Dendritic cell treated with granulocyte-macrophage colony-stimulating factor and Interleukin-4, amounts not matched to agents 40 ng/mL and 50 ng/mL, for 4 days (primary cell): ENCODE results near the gene C7orf25.
"Not testable (repeated sequence)": the region's sequence is repeated elsewhere in the genome, so short reads cannot be mapped to it uniquely, and the experiment has no call there.

Experiments used
- H3K27ac Mint-ChIP-seq: one replicate; pipeline ENCODE4 v1.8.0; 2022; ENCODE audit warnings: mild to moderate bottlenecking, mixed read lengths
- H3K27me3 Mint-ChIP-seq: one replicate; pipeline ENCODE4 v1.8.0; 2022; ENCODE audit warnings: mild to moderate bottlenecking, mixed read lengths
- H3K36me3 Mint-ChIP-seq: one replicate; pipeline ENCODE4 v1.8.0; 2022; ENCODE audit warnings: low read depth, mixed read lengths
- H3K4me1 Mint-ChIP-seq: one replicate; pipeline ENCODE4 v1.8.0; 2022; ENCODE audit warnings: low read depth, mixed read lengths
- H3K4me3 Mint-ChIP-seq: one replicate; pipeline ENCODE4 v1.8.0; 2022; ENCODE audit warnings: mild to moderate bottlenecking, moderate library complexity, mixed read lengths
- H3K9me3 Mint-ChIP-seq: one replicate; pipeline ENCODE4 v1.8.0; 2022; ENCODE audit warnings: mixed read lengths
- intact Hi-C: fragments of 100-400 bp; cut with micrococcal nuclease; formaldehyde crosslinking; loops from one replicate; pipeline ENCODE4 v1.15.0; 2022

C7orf25 gene

GRCh38 chr7:42885183-42885582, 26.7 kb downstream of the C7orf25 start:
- intact Hi-C loops = loop anchor here (10.0 kb wide), 1 partner anchor 940 kb away; no protein-coding TSS in a partner anchor
- not testable (repeated sequence) for H3K27ac Mint-ChIP-seq, H3K27me3 Mint-ChIP-seq

DNA sequence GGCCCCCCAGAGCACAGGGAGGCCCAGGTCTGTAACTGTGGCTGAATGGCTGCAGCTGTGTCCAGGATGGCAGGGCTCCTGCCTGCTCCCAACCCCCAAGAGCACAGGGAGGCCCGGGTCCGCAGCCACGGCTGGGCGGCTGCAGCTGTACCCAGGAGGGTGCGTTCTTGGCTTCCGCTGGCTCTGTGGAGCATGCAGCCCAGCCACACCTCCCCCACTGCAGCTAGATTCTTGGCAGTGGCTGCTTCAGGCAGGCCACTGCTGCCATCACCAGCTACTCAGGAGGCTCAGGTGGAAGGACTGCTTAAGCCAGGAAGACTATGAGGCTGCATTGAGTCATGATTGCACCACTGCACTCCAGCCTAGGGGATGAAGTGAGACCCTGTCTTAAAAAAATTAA, 27.9 kb downstream of the C7orf25 start:
- Mint-ChIP-seq H3K36me3 (peaks cover 19% of the 10 kb centered on the region), H3K27me3 (no peaks in the 10 kb centered on the region), H3K9me3 (no peaks in the 10 kb centered on the region), H3K27ac (no peak overlapping the region), H3K4me3 (no peak overlapping the region), H3K4me1 (peaks cover 22% of the 10 kb centered on the region)
- intact Hi-C loops = loop anchor here (10.0 kb wide), 1 partner anchor 939 kb away; no protein-coding TSS in a partner anchor

More at GRCh38 chr7:42885183-42885582, 26.7 kb downstream of the C7orf25 start:
- H3K4me3 Mint-ChIP-seq, H3K9me3 Mint-ChIP-seq: not testable (repeated sequence)
- Mint-ChIP-seq H3K4me1 (peaks cover 27% of the 10 kb centered on the region), H3K36me3 (peaks cover 19% of the 10 kb centered on the region)

DNA sequence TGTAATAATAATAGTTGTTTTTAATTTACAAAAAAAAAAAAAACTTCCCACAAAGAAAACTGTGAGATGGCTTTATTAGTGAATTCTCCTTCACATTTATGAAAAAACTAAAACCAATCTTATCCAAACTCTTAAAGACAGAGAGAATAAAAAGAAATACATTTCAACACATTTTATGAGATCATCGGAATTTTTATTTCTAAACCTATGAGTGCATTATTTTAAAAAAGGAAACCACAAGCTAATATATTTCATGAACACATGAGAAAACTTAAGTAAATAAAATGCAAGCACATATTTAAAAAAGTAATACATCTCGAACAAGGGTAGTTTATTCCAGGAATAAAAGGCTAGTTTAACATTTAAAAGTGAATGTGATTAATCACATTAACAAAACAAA, 31.5 kb downstream of the C7orf25 start:
- Mint-ChIP-seq H3K9me3 (no peaks in the 10 kb centered on the region), H3K4me1 (peaks cover 10% of the 10 kb centered on the region), H3K36me3 (peaks cover 9% of the 10 kb centered on the region), H3K4me3 (no peak overlapping the region), H3K27ac (no peak overlapping the region), H3K27me3 (no peaks in the 10 kb centered on the region)
- intact Hi-C loops = loop anchor here (10.0 kb wide), 1 partner anchor 936 kb away; no protein-coding TSS in a partner anchor

DNA sequence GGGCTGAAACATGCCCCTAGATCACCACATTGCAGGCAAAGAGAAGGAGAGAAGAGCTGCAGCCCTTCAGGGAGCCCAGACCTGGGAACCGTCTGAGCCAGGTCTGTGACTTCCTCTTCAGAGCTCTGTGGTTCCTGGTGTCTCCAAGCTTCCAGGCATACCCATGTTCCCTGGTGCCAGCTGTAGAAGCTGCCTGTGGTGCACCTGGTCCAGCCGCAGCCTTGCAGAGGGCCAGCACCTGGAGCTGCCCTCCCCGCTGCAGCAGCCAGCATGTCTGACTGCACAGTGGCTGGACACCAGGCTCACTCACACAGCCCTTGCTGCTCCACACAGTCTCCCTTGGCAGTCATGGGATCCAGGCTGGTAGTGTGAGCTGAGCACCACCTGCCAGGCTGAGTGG, 33.6 kb downstream of the C7orf25 start:
- Mint-ChIP-seq H3K27me3 (no peaks in the 10 kb centered on the region), H3K4me3 (no peak overlapping the region), H3K27ac (no peak overlapping the region), H3K36me3 (peaks cover 2% of the 10 kb centered on the region), H3K4me1 (peaks cover 11% of the 10 kb centered on the region), H3K9me3 (no peaks in the 10 kb centered on the region)
- intact Hi-C loops = no loop called here

DNA sequence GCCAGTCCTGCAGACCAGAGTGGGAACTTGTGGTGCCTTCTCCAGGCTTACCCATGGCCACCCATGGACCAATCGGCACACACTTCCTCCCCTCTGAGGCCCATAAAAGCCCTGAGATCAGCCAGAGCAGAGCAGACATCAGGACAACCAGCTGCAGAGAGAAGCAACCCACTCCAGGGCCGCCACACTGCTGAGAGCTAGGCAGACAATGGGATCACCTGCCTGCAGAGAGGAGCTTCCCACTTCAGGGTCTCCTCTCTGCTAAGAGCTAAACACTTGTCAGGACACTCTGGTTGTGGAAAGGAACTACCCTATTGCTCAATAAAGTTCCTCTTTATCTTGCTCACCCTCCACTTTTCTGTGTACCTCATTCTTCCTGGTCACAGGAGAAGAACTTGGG, 34.0 kb downstream of the C7orf25 start:
- Mint-ChIP-seq H3K27ac (no peak overlapping the region), H3K4me1 (peaks cover 15% of the 10 kb centered on the region), H3K27me3 (no peaks in the 10 kb centered on the region), H3K9me3 (no peaks in the 10 kb centered on the region), H3K36me3 (no peaks in the 10 kb centered on the region), H3K4me3 (no peak overlapping the region)
- intact Hi-C loops = no loop called here

- H3K4me1 Mint-ChIP-seq = peaks cover 23% of the 10 kb centered on the region
- H3K27me3 Mint-ChIP-seq = no peaks in the 10 kb centered on the region
- no peaks in the 10 kb centered on the region for H3K9me3 Mint-ChIP-seq
- H3K4me3 Mint-ChIP-seq = no peak overlapping the region
- no peak overlapping the region for H3K27ac Mint-ChIP-seq
- no peaks in the 10 kb centered on the region for H3K36me3 Mint-ChIP-seq
- intact Hi-C loops = no loop called here
These were observed 35.4 kb downstream of the C7orf25 start for GRCh38 chr7:42876182-42877068.

- H3K27me3 Mint-ChIP-seq = peaks cover 3% of the 10 kb centered on the region
- H3K9me3 Mint-ChIP-seq = peaks cover 19% of the 10 kb centered on the region
- intact Hi-C loops = no loop called here
- no peak overlapping the region for H3K4me3 Mint-ChIP-seq
- peaks cover 13% of the 10 kb centered on the region for H3K4me1 Mint-ChIP-seq
- no peak overlapping the region for H3K27ac Mint-ChIP-seq
- H3K36me3 Mint-ChIP-seq = no peaks in the 10 kb centered on the region
These were observed 42.5 kb downstream of the C7orf25 start for GRCh38 chr7:42869131-42870020.

- intact Hi-C loops = no loop called here
- H3K4me3 Mint-ChIP-seq = no peak overlapping the region
- H3K36me3 Mint-ChIP-seq = no peaks in the 10 kb centered on the region
- peaks cover 13% of the 10 kb centered on the region for H3K4me1 Mint-ChIP-seq
- peaks cover 3% of the 10 kb centered on the region for H3K27me3 Mint-ChIP-seq
- H3K27ac Mint-ChIP-seq = no peak overlapping the region
- peaks cover 27% of the 10 kb centered on the region for H3K9me3 Mint-ChIP-seq
These were observed 43.4 kb downstream of the C7orf25 start for GRCh38 chr7:42868480-42868879.
